OCI-LY1 (cell line): ENCODE measurements around the gene TMEM127.

Experiments used
- CTCF ChIP-seq: fragments of 200-600 bp; sonication (generic), shearing (Covaris generic); IDR thresholded peaks from 2 replicates; pipeline ENCODE4 v1.5.1; 2017; ENCODE audit warnings: mild to moderate bottlenecking, antibody characterized with exemption, low read length, moderate library complexity, mixed read lengths
- EZH2 ChIP-seq: fragments of 200-600 bp; sonication (generic), shearing (Covaris generic); IDR thresholded peaks from 2 replicates; pipeline ENCODE4 v1.8.0; 2017; ENCODE audit warnings: borderline replicate concordance, mixed run types, mild to moderate bottlenecking, antibody characterized with exemption, low read length, moderate library complexity, mixed read lengths

- TF ChIP-seq CTCF (no peak), EZH2 (no peak)
These were observed 56.6 kb downstream of the TMEM127 start for GRCh38 chr2:96209011-96209728.
